PC-3 (cell line): Measurements from ENCODE around the gene HOMEZ. TPM values are rescaled to one million over a fixed set of nuclear protein-coding genes. Genes with fewer than 3 reads are reported as not detected.
A peak's percentile ranks its signal among the peaks of the same experiment; 100 is the strongest.

Experiments
- ATAC-seq: fragments of 200-7000 bp; cut with Tn5 transposase; 2 replicates; pipeline ENCODE4 v1.9.1; 2020; ENCODE audit warnings: mild to moderate bottlenecking, moderate library complexity
- BruUV-seq: library from RNA; stranded (reverse); fragments of 400-500 nt; replicated peaks from 2 replicates; lab custom pipeline; 2021; lab: Mats Ljungman, UMichigan
- CTCF ChIA-PET: fragments of 300-600 bp; sonication (Branson Sonifier 250); formaldehyde crosslinking; loops from one replicate; lab custom pipeline; 2022; ENCODE audit warnings: antibody characterized with exemption; lab: Charles Lee
- POLR2A ChIA-PET: fragments of 300-600 bp; sonication (Branson Sonifier 250); formaldehyde crosslinking; loops from one replicate; lab custom pipeline; 2022; ENCODE audit warnings: antibody characterized with exemption; ENCODE audit not compliant: unreplicated experiment; lab: Charles Lee
- DNase-seq: peaks from one replicate; pipeline ENCODE4 v3.0.0-alpha.2; 2015
- H2AFZ ChIP-seq: fragments of 300-600 bp; sonication (generic); 2 replicates; pipeline ENCODE4 v1.6.0; 2016; ENCODE audit warnings: antibody characterized with exemption, low read length
- H3F3A ChIP-seq: fragments of 300-600 bp; sonication (generic); one replicate; pipeline ENCODE4 v1.6.0; 2017; ENCODE audit warnings: antibody characterized with exemption, low read length, control low read depth, mild to moderate bottlenecking; ENCODE audit not compliant: unreplicated experiment
- H3K27ac ChIP-seq: fragments of 300-600 bp; sonication (generic); 2 replicates; pipeline ENCODE4 v1.5.1; 2016; ENCODE audit warnings: mild to moderate bottlenecking, low read length
- H3K27me3 ChIP-seq: fragments of 300-600 bp; sonication (generic); 2 replicates; pipeline ENCODE4 v1.6.1; 2016; ENCODE audit warnings: low read length, mixed read lengths
- H3K36me3 ChIP-seq: fragments of 300-600 bp; sonication (generic); 2 replicates; pipeline ENCODE4 v1.6.1; 2016; ENCODE audit warnings: low read depth, mixed run types, low read length, mixed read lengths
- H3K4me1 ChIP-seq: fragments of 300-600 bp; sonication (generic); 2 replicates; pipeline ENCODE4 v1.5.1; 2016; ENCODE audit warnings: low read length; ENCODE audit not compliant: insufficient read depth
- H3K4me2 ChIP-seq: fragments of 300-600 bp; sonication (generic); 2 replicates; pipeline ENCODE4 v1.6.0; 2016; ENCODE audit warnings: low read length
- H3K4me3 ChIP-seq: fragments of 300-600 bp; sonication (generic); 2 replicates; pipeline ENCODE4 v1.5.1; 2016; ENCODE audit warnings: mild to moderate bottlenecking, low read length, mixed read lengths
- H3K79me2 ChIP-seq: fragments of 300-600 bp; sonication (generic); 2 replicates; pipeline ENCODE4 v1.6.1; 2017; ENCODE audit warnings: low read length, mixed read lengths
- H3K9ac ChIP-seq: fragments of 300-600 bp; sonication (generic); 2 replicates; pipeline ENCODE4 v1.6.0; 2016; ENCODE audit warnings: mild to moderate bottlenecking, low read length
- H3K9me2 ChIP-seq: fragments of 300-600 bp; sonication (generic); replicated peaks from 2 replicates; pipeline ENCODE4 v1.6.1; 2016; ENCODE audit warnings: mixed run types, low read length, mixed read lengths
- H3K9me3 ChIP-seq: fragments of 300-600 bp; sonication (generic); 2 replicates; pipeline ENCODE4 v1.6.1; 2016; ENCODE audit warnings: low read length, mixed read lengths
- H4K20me1 ChIP-seq: fragments of 300-600 bp; sonication (generic); 2 replicates; pipeline ENCODE4 v1.6.1; 2016; ENCODE audit warnings: low read length, mixed read lengths
- CTCF ChIP-seq: fragments of 300-600 bp; sonication (generic); conservative IDR thresholded peaks from 2 replicates; pipeline ENCODE4 v1.5.1; 2017; ENCODE audit warnings: antibody characterized with exemption, low read depth, mild to moderate bottlenecking, low read length
- EZH2 ChIP-seq: fragments of 300-600 bp; sonication (generic); IDR thresholded peaks from one replicate; pipeline ENCODE4 v1.6.1; 2017; ENCODE audit warnings: antibody characterized with exemption, mild to moderate bottlenecking, low read length; ENCODE audit not compliant: unreplicated experiment
- EZH2phosphoT487 ChIP-seq: fragments of 300-600 bp; sonication (generic); IDR thresholded peaks from 2 replicates; pipeline ENCODE4 v1.6.1; 2018; ENCODE audit warnings: mild to moderate bottlenecking, antibody characterized with exemption, low read length, borderline replicate concordance
- intact Hi-C: fragments of 100-400 bp; cut with micrococcal nuclease; formaldehyde crosslinking; loops from 2 replicates; pipeline ENCODE4 v1.9.0; 2023
- total RNA-seq: library from RNA; depleted of rRNA; stranded (reverse); fragments of >200 nt; gene quantifications from 2 replicates; pipeline ENCODE4 v1.2.3, GENCODE V29; 2014

Gene HOMEZ
- total RNA-seq, 1 experiment from 2014 or later = 7.7 TPM

- Histone ChIP-seq H3K27ac (peak overlapping the region; percentile 50), H3F3A (no peaks in the 10 kb centered on the region), H3K4me3 (peak overlapping the region; percentile 100), H3K36me3 (no peaks in the 10 kb centered on the region), H2AFZ (peak overlapping the region; percentile 91), H3K9me2 (no peaks in the 10 kb centered on the region), H4K20me1 (no peaks in the 10 kb centered on the region), H3K4me1 (peaks cover 20% of the 10 kb centered on the region), H3K79me2 (peaks cover 27% of the 10 kb centered on the region), H3K9me3 (no peaks in the 10 kb centered on the region), H3K27me3 (no peaks in the 10 kb centered on the region), H3K9ac (peak overlapping the region; percentile 59; the same call in 1 of the 2 replicates), H3K4me2 (peak overlapping the region; percentile 82)
- DNase-seq (no peak), ATAC-seq (no peak)
- ChIA-PET CTCF (interaction anchor here (0.8 to 1.3 kb wide), 2 partner anchors 14 to 166 kb away, joined by 4 to 8 read pairs; no protein-coding TSS in a partner anchor), POLR2A (interaction anchor here (0.6 to 1.0 kb wide), 2 partner anchors 17 to 34 kb away, joined by 6 read pairs; partner anchors contain the start of gene PABPN1)
- intact Hi-C loops = loop anchor here (1.0 to 5.0 kb wide), 2 partner anchors 14 to 165 kb away; no protein-coding TSS in a partner anchor
- TF ChIP-seq EZH2phosphoT487 (no peak), CTCF (no peak), EZH2 (no peak)
- BruUV-seq = no TSS peak
Measured at GRCh38 chr14:23286902-23287479, 1.1 kb upstream of the HOMEZ start.

- Histone ChIP-seq H2AFZ (peak overlapping the region; percentile 99), H3K27ac (no peak overlapping the region), H3K4me3 (peak overlapping the region; percentile 100), H3K27me3 (no peaks in the 10 kb centered on the region), H3F3A (no peaks in the 10 kb centered on the region), H3K9ac (peak overlapping the region; percentile 92), H3K79me2 (peaks cover 27% of the 10 kb centered on the region), H3K9me2 (no peaks in the 10 kb centered on the region), H3K4me2 (peak overlapping the region; percentile 95), H4K20me1 (no peaks in the 10 kb centered on the region), H3K4me1 (peaks cover 20% of the 10 kb centered on the region), H3K36me3 (no peaks in the 10 kb centered on the region), H3K9me3 (no peaks in the 10 kb centered on the region)
- CTCF ChIA-PET = interaction anchor here (1.3 kb wide), 1 partner anchor 15 kb away, joined by 8 read pairs; no protein-coding TSS in a partner anchor
- ATAC-seq = peak; percentile 26
- no peak for DNase-seq
- BruUV-seq = no TSS peak
- TF ChIP-seq EZH2 = no peak
- TF ChIP-seq EZH2phosphoT487 = no peak
- TF ChIP-seq CTCF = no peak
- POLR2A ChIA-PET = interaction anchor here (0.6 to 0.9 kb wide), 3 partner anchors 15 to 829 kb away, joined by 4 to 26 read pairs (median 6); partner anchors contain the start of genes DCAF11, NRL and PPP1R3E
- intact Hi-C loops = loop anchor here (1.0 to 5.0 kb wide), 2 partner anchors 16 to 163 kb away; no protein-coding TSS in a partner anchor
Measured at GRCh38 chr14:23285530-23286019, 357 bp downstream of the HOMEZ start.
